Kidney epithelial cell (primary cell): ENCODE results near the gene PNPLA3. TPM values are rescaled to one million over a fixed set of nuclear protein-coding genes. Genes with fewer than 3 reads are reported as not detected.

Experiments used
- DNase-seq: peaks from one replicate; pipeline ENCODE4 v3.0.0-alpha.2; 2010; ENCODE audit warnings: low read depth
- H3K27me3 ChIP-seq: 2 replicates; pipeline ENCODE4 v1.6.0; 2011; ENCODE audit warnings: low read length; ENCODE audit not compliant: control insufficient read depth, insufficient read depth
- H3K36me3 ChIP-seq: 2 replicates; pipeline ENCODE4 v1.5.1; 2011; ENCODE audit warnings: low read length; ENCODE audit not compliant: control insufficient read depth, insufficient read depth
- H3K4me3 ChIP-seq: 2 replicates; pipeline ENCODE4 v1.5.1; 2011; ENCODE audit warnings: low read depth, mild to moderate bottlenecking, control low read depth, low read length
- total RNA-seq: library from RNA; depleted of rRNA; stranded (reverse); fragments of >200 nt; gene quantifications from 2 replicates; pipeline ENCODE4 v1.2.3, GENCODE V29; 2015
- TF ChIP-seq, protein P1 (sequence below): IDR thresholded peaks from 2 replicates; pipeline ENCODE4 v1.5.1; 2011; ENCODE audit warnings: mild to moderate bottlenecking, moderate library complexity, low read length, control low read depth, inconsistent platforms; ENCODE audit not compliant: insufficient read depth, poor library complexity, severe bottlenecking

The PNPLA3 gene
- total RNA-seq, 1 donor from 2014 or later: 5.2 TPM

DNA sequence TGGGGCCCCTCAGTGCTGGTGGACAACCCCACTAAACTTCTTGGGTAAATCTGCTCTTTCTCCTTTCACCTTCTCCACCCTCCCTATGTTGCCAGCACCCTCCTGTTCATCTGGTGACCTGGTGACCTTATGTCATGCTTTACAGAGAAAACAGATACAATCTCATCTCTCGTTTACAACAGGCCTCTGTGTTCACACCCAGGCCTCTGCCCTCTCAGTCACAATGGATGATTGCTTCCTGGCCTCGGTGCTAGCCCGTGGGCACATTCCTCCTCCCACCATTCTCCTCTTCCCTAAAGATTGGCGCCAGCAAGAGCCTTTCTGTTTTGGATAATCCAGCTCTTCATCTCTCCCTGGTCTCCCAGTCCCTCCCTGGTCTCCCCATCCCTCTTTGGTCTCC is 12.3 kb upstream of the PNPLA3 start:
- no peak for DNase-seq
- TF ChIP-seq, protein P1, sequence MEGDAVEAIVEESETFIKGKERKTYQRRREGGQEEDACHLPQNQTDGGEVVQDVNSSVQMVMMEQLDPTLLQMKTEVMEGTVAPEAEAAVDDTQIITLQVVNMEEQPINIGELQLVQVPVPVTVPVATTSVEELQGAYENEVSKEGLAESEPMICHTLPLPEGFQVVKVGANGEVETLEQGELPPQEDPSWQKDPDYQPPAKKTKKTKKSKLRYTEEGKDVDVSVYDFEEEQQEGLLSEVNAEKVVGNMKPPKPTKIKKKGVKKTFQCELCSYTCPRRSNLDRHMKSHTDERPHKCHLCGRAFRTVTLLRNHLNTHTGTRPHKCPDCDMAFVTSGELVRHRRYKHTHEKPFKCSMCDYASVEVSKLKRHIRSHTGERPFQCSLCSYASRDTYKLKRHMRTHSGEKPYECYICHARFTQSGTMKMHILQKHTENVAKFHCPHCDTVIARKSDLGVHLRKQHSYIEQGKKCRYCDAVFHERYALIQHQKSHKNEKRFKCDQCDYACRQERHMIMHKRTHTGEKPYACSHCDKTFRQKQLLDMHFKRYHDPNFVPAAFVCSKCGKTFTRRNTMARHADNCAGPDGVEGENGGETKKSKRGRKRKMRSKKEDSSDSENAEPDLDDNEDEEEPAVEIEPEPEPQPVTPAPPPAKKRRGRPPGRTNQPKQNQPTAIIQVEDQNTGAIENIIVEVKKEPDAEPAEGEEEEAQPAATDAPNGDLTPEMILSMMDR: no peak
- Histone ChIP-seq H3K27me3 (peaks cover 10% of the 10 kb centered on the region), H3K36me3 (no peaks in the 10 kb centered on the region), H3K4me3 (no peak overlapping the region)

DNA sequence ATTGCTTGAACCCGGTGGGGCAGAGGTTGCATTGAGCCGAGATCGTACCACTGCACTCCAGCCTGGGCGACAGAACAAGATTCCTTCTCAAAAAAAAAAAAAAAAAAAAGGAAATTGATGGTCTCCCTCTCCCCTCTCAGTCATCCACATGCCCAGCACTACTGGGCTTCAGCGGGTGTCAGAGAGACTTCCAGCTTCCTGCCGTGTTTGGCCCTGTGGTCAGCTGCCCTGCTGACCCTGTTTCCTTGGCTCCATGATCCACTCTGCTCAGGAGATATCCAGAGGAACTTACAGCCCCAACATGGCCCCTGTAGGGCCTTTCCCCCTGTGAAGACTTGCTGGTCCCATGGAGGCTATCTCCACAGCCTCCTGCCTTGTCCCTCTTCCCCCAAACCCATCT is 6.1 kb upstream of the PNPLA3 start:
- Histone ChIP-seq H3K27me3 (no peaks in the 10 kb centered on the region), H3K36me3 (no peaks in the 10 kb centered on the region), H3K4me3 (no peak overlapping the region)
- DNase-seq: no peak
- TF ChIP-seq, protein P1: no peak

DNA sequence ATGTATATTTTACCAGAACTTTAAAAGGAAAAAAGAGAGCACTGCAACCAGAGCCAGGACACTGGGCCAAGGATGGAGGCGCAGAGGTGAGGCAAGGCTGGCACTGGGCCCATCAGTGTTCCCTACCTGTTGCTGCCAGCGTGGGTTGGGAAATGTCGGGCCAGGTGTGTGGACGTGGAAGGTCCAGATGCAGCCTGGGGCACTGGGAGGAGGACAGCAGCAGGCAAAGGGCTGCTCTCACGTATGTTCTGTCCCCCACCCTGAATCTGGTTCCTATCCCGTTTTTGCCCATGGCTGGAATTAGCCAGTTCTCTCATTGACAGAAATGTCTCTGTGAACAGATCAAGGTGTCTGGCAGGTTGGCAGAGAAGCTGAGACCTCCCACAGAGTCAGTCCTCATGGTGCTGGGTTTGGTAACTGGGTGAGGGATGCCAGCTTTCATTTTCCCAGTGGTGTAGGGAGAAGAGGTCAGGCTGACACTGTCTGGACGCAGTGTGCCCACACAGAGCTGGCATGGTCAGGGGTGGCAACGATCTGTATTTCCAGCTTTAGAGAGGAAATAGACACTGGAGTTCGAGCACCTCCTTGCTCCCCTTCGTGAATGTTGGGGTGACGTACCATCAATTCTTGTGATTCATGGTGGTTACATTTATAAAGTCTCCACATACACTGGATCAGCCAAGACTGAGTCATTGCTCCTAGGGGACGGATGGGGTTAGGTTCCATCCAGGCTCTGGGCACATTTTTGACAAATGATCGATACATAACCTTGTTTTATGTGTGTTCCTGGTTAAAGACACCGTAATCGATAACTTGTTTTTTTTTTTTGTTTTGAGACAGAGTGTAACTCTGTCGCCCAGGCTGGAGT is 4.3 kb upstream of the PNPLA3 start:
- no peak for DNase-seq
- TF ChIP-seq, protein P1: no peak
- no peak overlapping the region for H3K4me3 ChIP-seq
- H3K27me3 ChIP-seq: no peaks in the 10 kb centered on the region
- no peaks in the 10 kb centered on the region for H3K36me3 ChIP-seq

DNA sequence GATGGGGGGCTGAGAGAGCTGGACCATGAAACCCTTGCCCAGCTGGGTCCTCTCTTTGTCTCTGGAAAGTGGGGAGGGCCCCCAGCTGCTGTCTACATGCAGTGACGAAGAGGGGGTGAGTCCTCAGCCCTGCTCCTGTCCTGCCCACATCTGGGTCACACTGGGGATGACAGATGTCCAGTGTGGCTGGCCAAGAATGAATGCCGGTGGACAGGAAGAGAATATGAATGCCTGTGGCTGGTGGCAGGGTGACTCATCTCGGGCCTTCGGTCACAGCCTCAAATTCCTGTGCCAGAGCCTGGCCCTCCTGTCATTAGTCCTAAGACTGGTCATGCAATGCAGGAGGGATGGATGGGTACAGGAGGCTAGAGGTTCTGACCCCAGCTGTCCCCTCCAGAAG is 2.2 kb upstream of the PNPLA3 start:
- Histone ChIP-seq H3K4me3 (no peak overlapping the region), H3K36me3 (no peaks in the 10 kb centered on the region), H3K27me3 (no peaks in the 10 kb centered on the region)
- DNase-seq: peak; percentile 60
- TF ChIP-seq, protein P1: no peak

DNA sequence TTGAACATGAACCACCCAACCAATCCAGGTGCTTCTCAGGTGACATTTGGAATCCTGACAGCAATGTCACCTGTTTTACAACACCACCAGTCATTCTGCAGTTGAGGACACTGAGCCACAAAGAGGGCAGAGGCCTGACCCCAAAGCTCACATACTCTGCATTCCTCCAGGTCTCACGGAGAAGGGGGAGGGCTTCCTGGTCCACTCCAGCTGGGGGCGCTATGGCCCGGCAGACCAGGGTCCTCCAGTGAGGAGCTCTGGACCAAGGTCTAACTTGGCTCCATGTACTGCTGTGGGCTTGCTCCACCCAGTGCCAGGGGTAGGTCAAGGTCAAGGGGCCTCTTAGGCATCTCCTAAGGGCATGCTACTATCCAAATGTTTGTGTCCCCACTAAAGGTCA is 1.5 kb upstream of the PNPLA3 start:
- DNase-seq: no peak
- Histone ChIP-seq H3K36me3 (no peaks in the 10 kb centered on the region), H3K4me3 (no peak overlapping the region), H3K27me3 (no peaks in the 10 kb centered on the region)
- TF ChIP-seq, protein P1: peak; percentile 13

DNA sequence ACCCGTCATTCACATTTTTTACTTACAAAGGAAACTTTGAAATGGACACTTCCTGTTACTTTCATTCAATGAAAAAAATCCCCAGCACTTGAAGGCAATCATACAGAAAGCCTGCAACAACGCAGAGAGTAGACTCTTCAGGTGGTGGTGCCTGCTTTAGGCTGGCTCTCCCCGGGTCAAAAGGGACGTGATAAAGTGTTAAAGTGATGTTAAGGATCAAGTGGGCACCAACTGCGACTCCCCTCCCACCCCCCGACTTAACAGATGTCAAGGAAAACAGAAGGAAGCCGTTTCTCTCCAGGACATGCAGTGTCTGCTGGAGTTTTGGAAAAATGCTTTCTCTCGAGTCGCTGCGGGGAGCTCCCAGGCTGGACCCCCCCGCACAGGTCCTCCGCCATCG is 414 bp upstream of the PNPLA3 start:
- TF ChIP-seq, protein P1: no peak
- no peaks in the 10 kb centered on the region for H3K27me3 ChIP-seq
- peak overlapping the region; percentile 41 for H3K4me3 ChIP-seq
- no peaks in the 10 kb centered on the region for H3K36me3 ChIP-seq
- DNase-seq: no peak
